Suppressor macrophage treated with lipopolysaccharide for 1 hour (primary cell): ENCODE measurements around the gene GDE1.

Experiments used
- DNase-seq, 3 donors: peaks; one replicate each; pipeline ENCODE4 v3.0.0-alpha.2; 2020 to 2022

The GDE1 gene

GRCh38 chr16:19523559-19524355, 1.9 kb upstream of the GDE1 start, which contains the start of gene CCP110:
Gene CCP110 (plus strand): TSS chr16:19523942. CDS start chr16:19527882, 3,940 bp downstream.
- DNase-seq = peak; percentile 97 to 98 (median 98)

- DNase-seq = no peak
These were observed 1.3 kb upstream of the GDE1 start for GRCh38 chr16:19523184-19523558.

- DNase-seq = no peak
These were observed 862 bp upstream of the GDE1 start for GRCh38 chr16:19522760-19523159.

- DNase-seq = no peak
These were observed 467 bp upstream of the GDE1 start for GRCh38 chr16:19522397-19522732.

- no peak for DNase-seq
These were observed 1.0 kb downstream of the GDE1 start for GRCh38 chr16:19520861-19521331.

- DNase-seq = no peak
These were observed 3.5 kb downstream of the GDE1 start for GRCh38 chr16:19518388-19518787.

- peak in 2 of 3 donors; percentile 36 to 38 for DNase-seq
These were observed 4.3 kb downstream of the GDE1 start for GRCh38 chr16:19517424-19518089.

- DNase-seq = peak in 1 of 3 donors; percentile 37
These were observed 6.1 kb downstream of the GDE1 start for GRCh38 chr16:19515757-19516156.

GRCh38 chr16:19513377-19514053, 8.4 kb downstream of the GDE1 start:
- DNase-seq = peak; percentile 49 to 87 (median 81)

- DNase-seq = no peak
These were observed 9.6 kb downstream of the GDE1 start for GRCh38 chr16:19512297-19512696.

GRCh38 chr16:19507867-19508266, 14.0 kb downstream of the GDE1 start:
- no peak for DNase-seq

- DNase-seq = no peak
These were observed 14.9 kb downstream of the GDE1 start for GRCh38 chr16:19506965-19507364.

GRCh38 chr16:19505600-19506303, 16.1 kb downstream of the GDE1 start:
- DNase-seq = no peak

GRCh38 chr16:19503461-19504075, 18.3 kb downstream of the GDE1 start:
- no peak for DNase-seq

GRCh38 chr16:19502395-19503131, 19.3 kb downstream of the GDE1 start:
- peak; percentile 87 to 91 (median 87) for DNase-seq

- no peak for DNase-seq
These were observed 22.4 kb downstream of the GDE1 start for GRCh38 chr16:19499481-19499880.

GRCh38 chr16:19499006-19499405, 22.9 kb downstream of the GDE1 start:
- no peak for DNase-seq

- DNase-seq = peak; percentile 43 to 64 (median 63)
These were observed 24.7 kb downstream of the GDE1 start for GRCh38 chr16:19497176-19497575.

- DNase-seq = no peak
These were observed 31.3 kb downstream of the GDE1 start for GRCh38 chr16:19490619-19491018.

GRCh38 chr16:19488213-19488640, 33.7 kb downstream of the GDE1 start:
- DNase-seq = peak in 2 of 3 donors; percentile 5 to 19

GRCh38 chr16:19486750-19487325, 35.1 kb downstream of the GDE1 start:
- DNase-seq = no peak
